ENCODE results near the gene UBE2V1. TPM values are rescaled to one million over a fixed set of nuclear protein-coding genes. Genes with fewer than 3 reads are reported as not detected.
"Not testable (repeated sequence)": the region's sequence is repeated elsewhere in the genome, so short reads cannot be mapped to it uniquely, and the experiment has no call there.

Gene UBE2V1
- total RNA-seq, 2 donors from 2014 or later, result 47.1 to 64.7 TPM

GRCh38 chr20:50067461-50067860 lies 45.5 kb downstream of the UBE2V1 start:
- intact Hi-C loops (cut with DNase I), result no loop called here
- no peaks in the 10 kb centered on the region for H3K36me3 ChIP-seq
- no peak overlapping the region for H3K27ac ChIP-seq
- H3K4me3 ChIP-seq, result no peak overlapping the region
- WGBS, result 90% methylated on average over 2 of the region's 2 CpGs
- no peaks in the 10 kb centered on the region for H3K27me3 ChIP-seq (replicated peaks; ENCODE audit: insufficient read depth)
- no peaks in the 10 kb centered on the region for H3K4me1 ChIP-seq (replicated peaks)
- TF ChIP-seq POLR2A (IDR thresholded peaks at IDR 0.05) (no peak), POLR2AphosphoS5 (IDR thresholded peaks at IDR 0.05) (no peak), CTCF (IDR thresholded peaks at IDR 0.05) (no peak)
- DNase-seq (ENCODE audit: low spot score), result no peak
- no peaks in the 10 kb centered on the region for H3K9me3 ChIP-seq

- intact Hi-C loops (cut with DNase I), result no loop called here
Observed at GRCh38 chr20:50067018-50067417, 45.9 kb downstream of the UBE2V1 start.

GRCh38 chr20:50066161-50066834 lies 46.7 kb downstream of the UBE2V1 start:
- Histone ChIP-seq H3K4me1 (replicated peaks) (no peaks in the 10 kb centered on the region), H3K27me3 (replicated peaks; ENCODE audit: insufficient read depth) (no peaks in the 10 kb centered on the region), H3K27ac (no peak overlapping the region), H3K9me3 (no peaks in the 10 kb centered on the region), H3K36me3 (no peaks in the 10 kb centered on the region), H3K4me3 (no peak overlapping the region)
- TF ChIP-seq POLR2A (IDR thresholded peaks at IDR 0.05), result no peak
- intact Hi-C loops (cut with DNase I), result no loop called here
- WGBS, result 91% methylated on average over 10 of the region's 10 CpGs
- no peak for DNase-seq (ENCODE audit: low spot score)

More at GRCh38 chr20:50067018-50067417, 45.9 kb downstream of the UBE2V1 start:
- Histone ChIP-seq H3K27me3 (replicated peaks; ENCODE audit: insufficient read depth) (no peaks in the 10 kb centered on the region), H3K27ac (no peak overlapping the region), H3K4me1 (replicated peaks) (no peaks in the 10 kb centered on the region), H3K4me3 (no peak overlapping the region), H3K9me3 (no peaks in the 10 kb centered on the region), H3K36me3 (no peaks in the 10 kb centered on the region)
- 91% methylated on average over 7 of the region's 7 CpGs for WGBS
- TF ChIP-seq CTCF (IDR thresholded peaks at IDR 0.05) (no peak), POLR2A (IDR thresholded peaks at IDR 0.05) (no peak), POLR2AphosphoS5 (IDR thresholded peaks at IDR 0.05) (no peak)
- DNase-seq (ENCODE audit: low spot score), result no peak

- no peaks in the 10 kb centered on the region for H3K36me3 ChIP-seq
- no peaks in the 10 kb centered on the region for H3K4me1 ChIP-seq (replicated peaks)
- no peaks in the 10 kb centered on the region for H3K9me3 ChIP-seq
- DNase-seq (ENCODE audit: low spot score), result no peak
- H3K27ac ChIP-seq, result no peak overlapping the region
- TF ChIP-seq POLR2AphosphoS5 (IDR thresholded peaks at IDR 0.05) (no peak), CTCF (IDR thresholded peaks at IDR 0.05) (no peak), POLR2A (IDR thresholded peaks at IDR 0.05) (no peak)
- H3K27me3 ChIP-seq (replicated peaks; ENCODE audit: insufficient read depth), result no peaks in the 10 kb centered on the region
- 97% methylated on average over 3 of the region's 3 CpGs for WGBS
- intact Hi-C loops (cut with DNase I), result no loop called here
- H3K4me3 ChIP-seq, result no peak overlapping the region
Observed at GRCh38 chr20:50065325-50065615, 47.7 kb downstream of the UBE2V1 start.

- H3K27me3 ChIP-seq (replicated peaks; ENCODE audit: insufficient read depth); H3K27ac ChIP-seq; H3K9me3 ChIP-seq; intact Hi-C loops (cut with DNase I); H3K4me3 ChIP-seq; H3K4me1 ChIP-seq (replicated peaks); DNase-seq (ENCODE audit: low spot score); H3K36me3 ChIP-seq: not testable (repeated sequence)
- WGBS, result 94% methylated on average over 6 of the region's 6 CpGs
Observed at GRCh38 chr20:50063763-50064162, 49.2 kb downstream of the UBE2V1 start.

GRCh38 chr20:50062006-50062838 lies 50.7 kb downstream of the UBE2V1 start:
- TF ChIP-seq POLR2A (IDR thresholded peaks at IDR 0.05) (no peak), POLR2AphosphoS5 (IDR thresholded peaks at IDR 0.05) (no peak), CTCF (IDR thresholded peaks at IDR 0.05) (no peak)
- intact Hi-C loops (cut with DNase I), result no loop called here
- Histone ChIP-seq H3K4me3 (no peak overlapping the region), H3K27ac (no peak overlapping the region), H3K9me3 (no peaks in the 10 kb centered on the region), H3K27me3 (replicated peaks; ENCODE audit: insufficient read depth) (no peaks in the 10 kb centered on the region), H3K36me3 (no peaks in the 10 kb centered on the region), H3K4me1 (replicated peaks) (no peaks in the 10 kb centered on the region)
- no peak for DNase-seq (ENCODE audit: low spot score)
- 90% methylated on average over 13 of the region's 13 CpGs for WGBS

Measured in prostate gland (tissue), 2 donors.